Astrocyte of the cerebellum (primary cell): ENCODE measurements around the gene FIP1L1.
"Not testable (repeated sequence)": the region's sequence is repeated elsewhere in the genome, so short reads cannot be mapped to it uniquely, and the experiment has no call there.

Experiments
- DNase-seq: peaks from one replicate; pipeline ENCODE4 v3.0.0-alpha.2; 2011; ENCODE audit warnings: low read depth
- H3K4me3 ChIP-seq: 2 replicates; pipeline ENCODE4 v1.5.1; 2011; ENCODE audit warnings: mild to moderate bottlenecking, low read depth, low read length, moderate library complexity
- CTCF ChIP-seq: IDR thresholded peaks from 2 replicates; pipeline ENCODE4 v1.5.1; 2012; ENCODE audit warnings: low read length, low read depth, moderate library complexity, mild to moderate bottlenecking; ENCODE audit errors: missing control alignments
- in situ Hi-C: cut with HindIII; loops from 2 replicates; pipeline ENCODE4 v1.10.0; 2017; ENCODE audit warnings: low sequenced_read_pairs

Gene FIP1L1

GRCh38 chr4:53465281-53465680, 87.8 kb downstream of the FIP1L1 start:
- TF ChIP-seq CTCF, result no peak
- DNase-seq, result no peak
- in situ Hi-C loops, result no loop called here
- H3K4me3 ChIP-seq, result no peak overlapping the region

GRCh38 chr4:53465891-53466290, 88.5 kb downstream of the FIP1L1 start:
- TF ChIP-seq CTCF, result no peak
- H3K4me3 ChIP-seq, result no peak overlapping the region
- no peak for DNase-seq
- in situ Hi-C loops, result no loop called here

- DNase-seq, in situ Hi-C loops, H3K4me3 ChIP-seq: not testable (repeated sequence)
Measured at GRCh38 chr4:53466576-53466975, 89.1 kb downstream of the FIP1L1 start.

GRCh38 chr4:53476232-53477037, 99.0 kb downstream of the FIP1L1 start:
- in situ Hi-C loops, result no loop called here
- no peak overlapping the region for H3K4me3 ChIP-seq
- peak; percentile 94 for DNase-seq
- no peak for TF ChIP-seq CTCF

- no peak overlapping the region for H3K4me3 ChIP-seq
- DNase-seq, result no peak
- TF ChIP-seq CTCF, result no peak
- in situ Hi-C loops, result no loop called here
Measured at GRCh38 chr4:53477038-53477565, 99.7 kb downstream of the FIP1L1 start.

- no peak overlapping the region for H3K4me3 ChIP-seq
- DNase-seq, result no peak
- in situ Hi-C loops, result no loop called here
- no peak for TF ChIP-seq CTCF
Measured at GRCh38 chr4:53477636-53478035, 100.2 kb downstream of the FIP1L1 start.

- no peak overlapping the region for H3K4me3 ChIP-seq
- no peak for DNase-seq
- no peak for TF ChIP-seq CTCF
- in situ Hi-C loops, result no loop called here
Measured at GRCh38 chr4:53478671-53479456, 101.4 kb downstream of the FIP1L1 start.
